Fibroblast of the conjunctiva (primary cell): ENCODE results near the gene LIMS4.
"Not testable (repeated sequence)": the region's sequence is repeated elsewhere in the genome, so short reads cannot be mapped to it uniquely, and the experiment has no call there.

ENCODE experiments used
- DNase-seq: peaks from one replicate; pipeline ENCODE4 v3.0.0-alpha.2; 2010; ENCODE audit warnings: low read depth

LIMS4 gene

GRCh38 chr2:110449127-110449947 is 23.3 kb downstream of the LIMS4 start:
- DNase-seq, result not testable (repeated sequence)

GRCh38 chr2:110446644-110447043 is 26.0 kb downstream of the LIMS4 start:
- not testable (repeated sequence) for DNase-seq

- not testable (repeated sequence) for DNase-seq
These were observed 29.2 kb downstream of the LIMS4 start for GRCh38 chr2:110443305-110444005.

GRCh38 chr2:110441905-110442304 is 30.7 kb downstream of the LIMS4 start:
- not testable (repeated sequence) for DNase-seq

- not testable (repeated sequence) for DNase-seq
These were observed 38.1 kb downstream of the LIMS4 start for GRCh38 chr2:110434565-110434964.

- not testable (repeated sequence) for DNase-seq
These were observed 46.9 kb downstream of the LIMS4 start for GRCh38 chr2:110425725-110426124.

- not testable (repeated sequence) for DNase-seq
These were observed 48.2 kb downstream of the LIMS4 start for GRCh38 chr2:110424421-110424820.

- DNase-seq, result not testable (repeated sequence)
These were observed 49.0 kb downstream of the LIMS4 start for GRCh38 chr2:110423574-110423962.

GRCh38 chr2:110422852-110423573 is 49.6 kb downstream of the LIMS4 start:
- not testable (repeated sequence) for DNase-seq

GRCh38 chr2:110420641-110421354 is 51.8 kb downstream of the LIMS4 start:
- not testable (repeated sequence) for DNase-seq

GRCh38 chr2:110407142-110407541 is 65.5 kb downstream of the LIMS4 start:
- DNase-seq, result not testable (repeated sequence)

GRCh38 chr2:110404988-110405387 is 67.6 kb downstream of the LIMS4 start:
- DNase-seq, result not testable (repeated sequence)

- DNase-seq, result not testable (repeated sequence)
These were observed 68.4 kb downstream of the LIMS4 start for GRCh38 chr2:110404246-110404645.

- not testable (repeated sequence) for DNase-seq
These were observed 71.5 kb downstream of the LIMS4 start for GRCh38 chr2:110401001-110401618.

GRCh38 chr2:110399378-110399777 is 73.2 kb downstream of the LIMS4 start:
- DNase-seq, result not testable (repeated sequence)

- DNase-seq, result not testable (repeated sequence)
These were observed 76.6 kb downstream of the LIMS4 start for GRCh38 chr2:110395990-110396389.
